H1 (cell line): Measurements from ENCODE around the gene SCGN. TPM values are rescaled to one million over a fixed set of nuclear protein-coding genes. Genes with fewer than 3 reads are reported as not detected.

Source experiments
- HDAC2 ChIP-seq, 2 experiments: fragments of 300-600 bp in 1 of 2; sonication (generic) in 1 of 2; IDR thresholded peaks; 2 replicates each; pipeline ENCODE4 v1.6.1; 2011 to 2012; ENCODE audit warnings: low read depth in 2 of 2, low read length in 2 of 2, mild to moderate bottlenecking in 2 of 2, moderate library complexity in 2 of 2, borderline replicate concordance in 1 of 2, inconsistent platforms in 1 of 2
- POLR2AphosphoS5 ChIP-seq: IDR thresholded peaks from 2 replicates; pipeline ENCODE4 v1.6.1; 2011; ENCODE audit warnings: low read depth, low read length
- polyA plus RNA-seq, 7 experiments: library from polyadenylated mRNA; depleted of rRNA in 3 of 7; stranded (reverse) in 5 of 7; unstranded in 2 of 7; fragments of >200 nt in 5 of 7; fragments of 200-250 nt in 2 of 7; gene quantifications; 1 replicate in 5 of 7; 2 replicates in 1 of 7; 4 replicates in 1 of 7; pipeline versions ENCODE4 v1.2.1 to v1.2.3, GENCODE V29; 2011 to 2013; ENCODE audit warnings: missing spikeins in 2 of 7, mixed read lengths in 2 of 7
- total RNA-seq: library from RNA; stranded (reverse); fragmentation: NEBNext Ultra II Directional; extraction: Animal tissue kit (Norgen Biotek cat#: 25700); gene quantifications from 2 replicates; pipeline ENCODE4 v1.2.1, GENCODE V29; 2021

SCGN gene
- total and polyA plus RNA-seq, 2 of the 8 experiments (the other 6 are each of a cell fraction or from before 2014, with no cell fraction given), result not detected

- TF ChIP-seq HDAC2 (IDR thresholded peaks at IDR 0.05; ENCODE audit: borderline replicate concordance in 1 of 2, low read depth in 2 of 2, low read length in 2 of 2) (no peak), POLR2AphosphoS5 (no peak)
Measured at GRCh38 chr6:25661129-25661779, 9.2 kb downstream of the SCGN start (continued).
